Activated CD8-positive, alpha-beta memory T cell treated with anti-CD3 and anti-CD28 coated beads, Interleukin-2, amount 50 U/mL, for 1 hour (primary cell): ENCODE measurements around the gene LBHD2.

Experiments used
- DNase-seq: peaks from one replicate; pipeline ENCODE4 v3.0.0-alpha.2; 2020; ENCODE audit errors: extremely low read depth

Gene LBHD2

GRCh38 chr14:103091041-103091882 lies 7.3 kb downstream of the LBHD2 start:
- DNase-seq, result no peak

GRCh38 chr14:103091883-103092222 lies 7.8 kb downstream of the LBHD2 start:
- no peak for DNase-seq

GRCh38 chr14:103093856-103094405 lies 9.9 kb downstream of the LBHD2 start:
- DNase-seq, result no peak

GRCh38 chr14:103094406-103095209 lies 10.6 kb downstream of the LBHD2 start, which contains the start of gene EXOC3L4:
Gene EXOC3L4, plus strand, starts transcription at chr14:103094725. Its CDS starts 5,495 bp downstream, at chr14:103100220.
- no peak for DNase-seq

GRCh38 chr14:103095210-103095778 lies 11.3 kb downstream of the LBHD2 start:
- no peak for DNase-seq

GRCh38 chr14:103096387-103096786 lies 12.4 kb downstream of the LBHD2 start:
- DNase-seq, result no peak

GRCh38 chr14:103097244-103097993 lies 13.4 kb downstream of the LBHD2 start:
- DNase-seq, result no peak

- no peak for DNase-seq
Measured at GRCh38 chr14:103097994-103098957, 14.3 kb downstream of the LBHD2 start.

- no peak for DNase-seq
Measured at GRCh38 chr14:103099081-103099732, 15.2 kb downstream of the LBHD2 start.

GRCh38 chr14:103099733-103100280 lies 15.8 kb downstream of the LBHD2 start:
- DNase-seq, result no peak

GRCh38 chr14:103100281-103101121 lies 16.5 kb downstream of the LBHD2 start:
- DNase-seq, result no peak

- no peak for DNase-seq
Measured at GRCh38 chr14:103101257-103101962, 17.4 kb downstream of the LBHD2 start.

GRCh38 chr14:103101963-103102688 lies 18.1 kb downstream of the LBHD2 start:
- DNase-seq, result no peak

GRCh38 chr14:103102689-103103260 lies 18.8 kb downstream of the LBHD2 start:
- no peak for DNase-seq

- DNase-seq, result no peak
Measured at GRCh38 chr14:103103461-103104388, 19.7 kb downstream of the LBHD2 start.

- DNase-seq, result no peak
Measured at GRCh38 chr14:103104389-103104653, 20.3 kb downstream of the LBHD2 start.
